Stimulated activated naive B cell treated with anti-CD40 and anti-IgM and Interleukin-4, amounts not matched to agents 10 μg/mL and 1 μg/mL and 100 μg/mL, for 72 hours (primary cell): ENCODE results near the gene STEAP3.
A peak's percentile ranks its signal among the peaks of the same experiment; 100 is the strongest.

Experiments used
- ATAC-seq, 2 donors: fragments of 150-1000 bp; cut with Tn5 transposase; replicated peaks; 2 replicates each; pipeline ENCODE4 v1.10.0; 2021; ENCODE audit warnings: moderate library complexity in 1 of 2
- DNase-seq: peaks from one replicate; pipeline ENCODE4 v3.0.0; 2021
- H3K27ac Mint-ChIP-seq: one replicate; pipeline ENCODE4 v1.8.0; 2022; ENCODE audit warnings: mild to moderate bottlenecking, mixed read lengths
- H3K27me3 Mint-ChIP-seq, 2 donors: one replicate each; pipeline ENCODE4 v1.8.0; 2022; ENCODE audit warnings: mixed read lengths in 2 of 2
- H3K36me3 Mint-ChIP-seq, 2 donors: one replicate each; pipeline ENCODE4 v1.8.0; 2022; ENCODE audit warnings: mixed read lengths in 2 of 2, mild to moderate bottlenecking in 1 of 2
- H3K4me1 Mint-ChIP-seq, 2 donors: one replicate each; pipeline ENCODE4 v1.8.0; 2022; ENCODE audit warnings: mixed read lengths in 2 of 2, mild to moderate bottlenecking in 1 of 2
- H3K4me3 Mint-ChIP-seq, 2 donors: one replicate each; pipeline ENCODE4 v1.8.0; 2022; ENCODE audit warnings: mild to moderate bottlenecking in 2 of 2, mixed read lengths in 2 of 2, moderate library complexity in 1 of 2
- H3K9me3 Mint-ChIP-seq, 2 donors: one replicate each; pipeline ENCODE4 v1.8.0; 2022; ENCODE audit warnings: mixed read lengths in 2 of 2, mild to moderate bottlenecking in 1 of 2

The STEAP3 gene

DNA sequence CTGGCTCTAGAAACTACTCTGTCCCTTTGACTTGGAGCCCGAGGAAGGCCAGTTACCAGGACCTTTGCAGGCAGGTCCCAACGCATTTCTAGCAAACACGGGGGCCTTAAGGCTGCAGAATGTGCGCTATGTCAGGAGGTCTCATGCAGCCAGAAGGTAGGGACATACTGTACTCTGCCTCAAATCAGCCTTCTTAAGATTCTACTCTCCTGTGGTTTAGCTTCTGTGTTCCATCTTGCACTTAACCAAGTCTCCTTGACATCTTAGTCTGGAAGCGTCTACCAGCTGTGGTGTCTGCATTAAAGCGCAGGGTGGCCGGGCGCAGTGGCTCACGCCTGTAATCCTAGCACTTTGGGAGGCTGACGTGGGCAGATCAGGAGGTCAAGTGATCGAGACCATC, 65.5 kb downstream of the STEAP3 start:
- Mint-ChIP-seq H3K4me1 (peaks cover 3 to 5% of the 10 kb centered on the region in 2 donors), H3K36me3 (peaks cover 6 to 7% of the 10 kb centered on the region in 2 donors), H3K27me3 (no peaks in the 10 kb centered on the region), H3K27ac (no peak overlapping the region), H3K9me3 (no peaks in the 10 kb centered on the region), H3K4me3 (no peak overlapping the region)
- ATAC-seq = no peak
- no peak for DNase-seq

DNA sequence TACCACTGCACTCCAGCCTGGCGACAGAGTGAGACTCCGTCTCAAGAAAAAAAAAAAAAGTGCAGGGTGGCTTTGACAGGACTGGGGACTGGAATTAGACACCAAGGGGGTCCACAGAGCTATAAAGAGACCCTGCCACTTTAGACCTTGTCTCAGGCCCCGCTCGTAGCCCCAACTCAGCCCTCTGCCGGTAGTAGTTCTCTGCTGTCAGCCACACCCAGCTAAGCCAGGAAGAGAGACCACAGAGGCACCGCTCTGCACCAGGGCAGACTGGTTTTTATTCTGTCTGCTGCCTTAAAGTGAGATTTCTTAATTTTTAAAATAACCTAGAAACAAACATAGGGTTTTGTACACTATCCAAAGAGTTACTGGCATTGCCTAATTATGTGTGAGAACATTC, 66.0 kb downstream of the STEAP3 start:
- DNase-seq (no peak), ATAC-seq (no peak)
- Mint-ChIP-seq H3K36me3 (peaks cover 5 to 6% of the 10 kb centered on the region in 2 donors), H3K27me3 (no peaks in the 10 kb centered on the region), H3K27ac (no peak overlapping the region), H3K9me3 (no peaks in the 10 kb centered on the region), H3K4me1 (peaks cover 3 to 5% of the 10 kb centered on the region in 2 donors), H3K4me3 (no peak overlapping the region)

- Mint-ChIP-seq H3K9me3 (no peaks in the 10 kb centered on the region), H3K27ac (no peak overlapping the region), H3K36me3 (peaks cover 5 to 6% of the 10 kb centered on the region in 2 donors), H3K27me3 (no peaks in the 10 kb centered on the region), H3K4me1 (peaks cover 3 to 5% of the 10 kb centered on the region in 2 donors), H3K4me3 (no peak overlapping the region)
- peak; percentile 96 to 99 for ATAC-seq
- DNase-seq = peak; percentile 42
Observed at GRCh38 chr2:119290859-119291587, 67.4 kb downstream of the STEAP3 start.

DNA sequence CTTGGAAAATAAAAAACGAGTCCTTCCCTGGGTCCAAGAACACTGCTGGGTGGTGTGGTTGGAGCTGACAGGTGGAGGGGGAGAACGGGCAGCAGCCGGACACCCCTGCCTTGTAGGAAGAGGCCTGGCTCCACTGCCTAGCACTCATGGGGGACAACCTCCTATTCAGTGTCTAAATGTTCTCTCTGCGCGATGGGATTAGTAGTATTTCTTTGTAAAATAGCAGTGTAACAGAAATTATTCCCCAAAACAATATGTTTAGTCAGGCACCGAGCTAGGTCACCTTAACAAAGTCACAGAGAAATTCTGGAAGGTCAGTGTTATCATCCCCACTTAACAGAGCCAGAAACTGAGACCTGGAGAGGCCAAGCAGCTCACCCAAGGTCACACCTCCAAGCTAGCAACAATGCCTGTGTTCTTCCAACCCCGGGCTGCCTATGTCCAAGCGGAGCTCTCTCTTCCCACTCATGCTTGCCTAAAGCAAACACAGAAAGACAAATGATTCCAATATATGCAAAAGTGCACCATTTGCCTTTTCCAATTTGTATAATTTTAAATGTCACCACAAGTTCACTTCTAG, 68.0 kb downstream of the STEAP3 start:
- Mint-ChIP-seq H3K4me3 (no peak overlapping the region), H3K27ac (no peak overlapping the region), H3K27me3 (no peaks in the 10 kb centered on the region), H3K36me3 (no peaks in the 10 kb centered on the region), H3K9me3 (no peaks in the 10 kb centered on the region), H3K4me1 (peaks cover 3 to 5% of the 10 kb centered on the region in 2 donors)
- DNase-seq (no peak), ATAC-seq (no peak)

DNA sequence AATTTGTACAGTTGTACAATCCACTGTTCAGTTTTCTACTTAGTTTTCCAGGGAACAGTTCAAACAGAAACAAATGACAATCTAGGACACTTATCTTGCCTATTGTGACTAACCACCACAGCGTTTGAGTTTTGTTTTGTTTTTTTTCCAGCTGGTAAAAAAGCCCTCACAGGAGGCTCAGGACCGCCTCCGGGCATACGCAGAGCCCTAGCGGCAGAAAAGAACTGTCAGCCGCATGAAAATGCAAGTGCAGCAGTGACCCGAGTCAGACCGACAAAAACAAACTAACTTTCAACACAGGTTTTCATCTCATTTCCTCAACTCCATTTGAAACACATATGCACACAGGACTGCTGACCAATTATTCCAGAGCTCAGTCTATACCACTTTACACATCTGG, 68.6 kb downstream of the STEAP3 start:
- Mint-ChIP-seq H3K4me1 (peaks cover 3 to 5% of the 10 kb centered on the region in 2 donors), H3K27ac (no peak overlapping the region), H3K9me3 (no peaks in the 10 kb centered on the region), H3K4me3 (no peak overlapping the region), H3K36me3 (no peaks in the 10 kb centered on the region), H3K27me3 (no peaks in the 10 kb centered on the region)
- DNase-seq = no peak
- ATAC-seq = no peak

DNA sequence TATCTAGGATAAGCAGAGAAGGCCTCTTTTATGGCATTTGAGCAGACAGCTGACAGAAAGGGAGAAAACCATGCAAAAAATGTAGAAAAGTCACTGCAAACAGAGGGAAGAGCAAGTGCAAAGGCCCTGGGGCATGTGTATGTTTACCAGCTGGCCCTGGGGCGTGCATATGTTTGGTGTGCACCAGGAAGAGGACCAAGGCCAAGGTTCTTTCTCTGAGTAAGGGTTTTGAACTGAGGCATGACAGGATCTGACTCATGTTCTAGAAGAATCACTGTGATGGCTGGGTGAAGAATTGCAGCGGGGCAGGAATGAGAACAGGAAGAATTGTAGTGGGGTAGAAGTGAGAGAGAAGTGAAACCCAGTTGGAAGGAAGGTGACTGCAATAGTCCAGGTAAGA, 69.6 kb downstream of the STEAP3 start:
- no peaks in the 10 kb centered on the region for H3K27me3 Mint-ChIP-seq
- peaks cover 3 to 5% of the 10 kb centered on the region in 2 donors for H3K4me1 Mint-ChIP-seq
- no peak overlapping the region for H3K27ac Mint-ChIP-seq
- DNase-seq (no peak), ATAC-seq (no peak)
- H3K9me3 Mint-ChIP-seq = no peaks in the 10 kb centered on the region
- no peaks in the 10 kb centered on the region for H3K36me3 Mint-ChIP-seq
- H3K4me3 Mint-ChIP-seq = no peak overlapping the region

DNA sequence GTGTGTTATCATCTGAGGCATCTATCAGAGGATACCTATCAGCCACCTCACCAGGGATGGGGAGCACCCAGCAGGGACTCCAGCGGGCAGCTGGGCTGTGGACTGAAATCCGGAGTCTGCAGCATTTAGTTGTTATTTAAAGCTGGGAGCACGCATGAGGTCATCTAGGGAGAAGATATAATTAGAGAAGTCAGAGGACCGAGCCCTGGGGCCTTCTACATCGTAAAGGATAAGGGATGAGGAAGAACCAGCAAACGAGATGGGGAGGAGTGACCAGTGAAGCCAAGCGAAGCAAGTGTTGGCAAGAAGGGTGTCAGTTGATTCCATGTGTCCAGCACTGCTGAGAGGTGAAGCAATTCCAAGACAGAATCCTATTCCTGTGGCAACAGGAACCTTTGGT, 70.3 kb downstream of the STEAP3 start:
- ATAC-seq (no peak), DNase-seq (no peak)
- Mint-ChIP-seq H3K4me1 (peaks cover 3 to 5% of the 10 kb centered on the region in 2 donors), H3K36me3 (no peaks in the 10 kb centered on the region), H3K4me3 (no peak overlapping the region), H3K9me3 (no peaks in the 10 kb centered on the region), H3K27ac (no peak overlapping the region), H3K27me3 (no peaks in the 10 kb centered on the region)

DNA sequence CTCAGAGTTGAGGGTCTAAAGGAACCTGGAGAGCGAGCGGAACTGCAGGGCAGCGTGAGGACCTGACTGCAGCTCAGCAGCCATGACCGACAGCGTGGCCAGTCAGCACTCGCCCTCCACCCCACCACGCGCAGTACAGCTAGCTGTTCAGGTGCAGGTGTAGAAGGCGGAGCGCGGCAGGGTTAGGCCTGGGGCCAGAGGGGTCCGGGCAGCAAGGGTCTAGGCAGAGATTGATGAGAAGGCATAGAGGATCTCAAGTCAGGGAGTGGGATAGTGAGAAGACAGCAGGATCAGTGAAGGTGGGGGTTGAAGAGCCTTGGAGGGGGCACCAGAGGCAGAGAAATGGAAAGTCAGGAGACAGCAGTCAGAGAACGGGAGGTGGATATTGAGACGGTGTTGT, 71.0 kb downstream of the STEAP3 start:
- Mint-ChIP-seq H3K4me3 (no peak overlapping the region), H3K4me1 (peaks cover 3 to 5% of the 10 kb centered on the region in 2 donors), H3K36me3 (no peaks in the 10 kb centered on the region), H3K9me3 (no peaks in the 10 kb centered on the region), H3K27me3 (no peaks in the 10 kb centered on the region), H3K27ac (no peak overlapping the region)
- no peak for DNase-seq
- ATAC-seq = no peak

DNA sequence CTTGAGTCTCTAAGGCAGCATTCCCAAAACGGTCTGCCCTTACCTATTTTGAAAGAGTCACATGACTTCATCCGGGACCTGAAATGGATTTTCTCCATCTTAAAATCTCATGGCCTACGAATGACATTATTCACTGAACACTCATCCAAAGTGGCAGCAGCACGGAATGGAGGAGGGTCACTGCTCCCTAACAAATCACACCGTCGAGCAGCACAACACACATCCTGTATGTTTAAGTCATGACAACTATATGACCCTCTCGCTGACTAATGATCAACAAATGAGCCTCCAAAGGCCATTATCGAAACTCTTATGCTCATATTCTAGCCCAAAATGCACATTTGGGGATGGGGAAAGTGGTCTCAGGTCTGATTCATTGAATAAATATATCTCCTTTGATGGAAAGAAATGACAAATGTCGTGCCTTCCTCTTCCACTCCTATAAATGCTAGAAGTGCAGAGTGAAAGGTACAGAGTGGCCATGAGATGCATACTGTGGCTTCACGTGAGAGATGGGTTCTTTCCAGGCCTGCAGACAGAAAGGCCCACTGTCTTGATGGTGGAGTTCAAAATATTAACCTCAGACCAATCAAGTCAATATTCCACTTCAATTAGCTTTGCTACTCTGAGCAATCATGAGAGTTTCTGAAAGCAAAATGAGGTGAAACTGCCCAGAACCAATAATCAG, 72.2 kb downstream of the STEAP3 start:
- no peak overlapping the region for H3K27ac Mint-ChIP-seq
- ATAC-seq (no peak), DNase-seq (no peak)
- peaks cover 3 to 4% of the 10 kb centered on the region in 2 donors for H3K4me1 Mint-ChIP-seq
- H3K27me3 Mint-ChIP-seq = no peaks in the 10 kb centered on the region
- no peak overlapping the region for H3K4me3 Mint-ChIP-seq
- no peaks in the 10 kb centered on the region for H3K9me3 Mint-ChIP-seq
- peaks cover 0 to 6% of the 10 kb centered on the region in 2 donors for H3K36me3 Mint-ChIP-seq

- no peaks in the 10 kb centered on the region for H3K27me3 Mint-ChIP-seq
- DNase-seq = no peak
- peaks cover 0 to 14% of the 10 kb centered on the region in 2 donors for H3K36me3 Mint-ChIP-seq
- H3K4me1 Mint-ChIP-seq = no peaks in the 10 kb centered on the region
- no peaks in the 10 kb centered on the region for H3K9me3 Mint-ChIP-seq
- H3K27ac Mint-ChIP-seq = no peak overlapping the region
- ATAC-seq = no peak
- H3K4me3 Mint-ChIP-seq = no peak overlapping the region
Observed at GRCh38 chr2:119301413-119301812, 77.8 kb downstream of the STEAP3 start.

- peaks cover 0 to 17% of the 10 kb centered on the region in 2 donors for H3K36me3 Mint-ChIP-seq
- no peak overlapping the region for H3K4me3 Mint-ChIP-seq
- DNase-seq = no peak
- no peaks in the 10 kb centered on the region for H3K4me1 Mint-ChIP-seq
- H3K9me3 Mint-ChIP-seq = no peaks in the 10 kb centered on the region
- H3K27me3 Mint-ChIP-seq = no peaks in the 10 kb centered on the region
- ATAC-seq = no peak
- no peak overlapping the region for H3K27ac Mint-ChIP-seq
Observed at GRCh38 chr2:119304847-119305246, 81.2 kb downstream of the STEAP3 start.

- Mint-ChIP-seq H3K27ac (no peak overlapping the region), H3K9me3 (no peaks in the 10 kb centered on the region), H3K4me3 (no peak overlapping the region), H3K4me1 (no peaks in the 10 kb centered on the region), H3K36me3 (peaks cover 0 to 11% of the 10 kb centered on the region in 2 donors), H3K27me3 (no peaks in the 10 kb centered on the region)
- no peak for DNase-seq
- ATAC-seq = no peak
Observed at GRCh38 chr2:119305497-119306195, 82.0 kb downstream of the STEAP3 start.

DNA sequence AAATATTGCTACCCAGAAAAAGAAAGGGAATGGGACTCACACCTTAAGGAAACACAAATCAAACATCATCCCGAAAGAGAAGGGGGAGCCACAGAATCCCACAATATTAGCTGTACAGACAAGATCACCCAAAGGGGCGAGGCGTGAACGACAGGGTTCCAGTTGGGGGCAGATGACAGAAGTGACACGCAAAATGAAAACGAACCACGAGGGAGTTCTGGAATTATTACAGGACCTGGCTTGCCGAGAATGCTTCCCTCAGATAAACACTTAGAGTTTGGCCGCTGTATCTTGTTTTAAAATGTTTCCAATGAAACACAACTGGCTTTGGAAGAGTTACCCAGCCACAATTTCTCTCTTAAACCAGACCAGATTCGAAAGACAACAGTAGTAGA, 82.6 kb downstream of the STEAP3 start:
- Mint-ChIP-seq H3K4me1 (peaks cover 0 to 3% of the 10 kb centered on the region in 2 donors), H3K27ac (no peak overlapping the region), H3K36me3 (peaks cover 1 to 11% of the 10 kb centered on the region in 2 donors)

GRCh38 chr2:119307419-119308140, 83.9 kb downstream of the STEAP3 start:
- H3K27ac Mint-ChIP-seq = no peak overlapping the region
- DNase-seq (no peak), ATAC-seq (no peak)
- no peaks in the 10 kb centered on the region for H3K9me3 Mint-ChIP-seq
- H3K27me3 Mint-ChIP-seq = no peaks in the 10 kb centered on the region
- H3K36me3 Mint-ChIP-seq = peaks cover 1 to 20% of the 10 kb centered on the region in 2 donors
- no peak overlapping the region for H3K4me3 Mint-ChIP-seq
- H3K4me1 Mint-ChIP-seq = peaks cover 1 to 6% of the 10 kb centered on the region in 2 donors

More for the DNA sequence above, 82.6 kb downstream of the STEAP3 start:
- Mint-ChIP-seq H3K4me3 (no peak overlapping the region), H3K9me3 (no peaks in the 10 kb centered on the region), H3K27me3 (no peaks in the 10 kb centered on the region)
- DNase-seq (no peak), ATAC-seq (no peak)
